ENCODE data around the gene ZDHHC7.
A peak's percentile ranks its signal among the peaks of the same experiment; 100 is the strongest.

Gene ZDHHC7

DNA sequence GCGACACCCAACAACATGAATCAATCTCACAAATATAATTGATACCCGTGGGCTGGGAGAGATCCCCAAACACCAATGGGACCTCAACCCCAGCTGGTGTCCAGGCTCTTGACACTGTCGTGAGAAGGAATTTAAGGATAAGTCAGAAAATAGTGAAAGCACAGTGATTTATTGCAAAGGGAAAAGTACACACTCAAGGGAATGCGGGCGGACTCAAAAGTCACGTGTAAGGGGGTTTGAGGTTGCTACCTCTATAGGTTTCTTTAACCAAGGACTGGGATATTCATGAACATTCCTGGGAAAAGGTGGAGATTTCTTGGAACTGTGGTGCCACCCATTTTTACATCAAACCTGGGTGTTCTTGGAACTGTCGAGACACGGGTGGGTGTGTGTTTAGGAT lies 6.3 kb upstream of the ZDHHC7 start:
- DNase-seq = no peak

DNA sequence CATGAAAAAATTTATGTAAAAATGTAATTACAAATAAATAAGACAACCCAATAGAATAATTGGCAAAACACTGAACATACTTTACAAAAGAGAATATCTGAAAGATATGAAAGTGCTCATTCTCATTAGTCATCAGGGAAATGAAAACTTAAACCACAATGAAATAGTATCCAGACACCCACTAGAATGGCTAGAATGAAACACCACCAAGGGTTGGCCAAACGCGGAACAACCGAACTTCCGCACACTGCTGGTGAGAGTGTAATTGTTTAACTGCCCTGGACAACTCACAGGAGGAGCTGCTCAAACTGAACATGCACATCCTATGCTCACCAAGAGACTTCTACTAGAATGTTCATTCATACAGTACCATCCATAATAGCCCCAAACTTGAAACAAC lies 5.8 kb upstream of the ZDHHC7 start:
- DNase-seq = peak; percentile 29 to 43

DNA sequence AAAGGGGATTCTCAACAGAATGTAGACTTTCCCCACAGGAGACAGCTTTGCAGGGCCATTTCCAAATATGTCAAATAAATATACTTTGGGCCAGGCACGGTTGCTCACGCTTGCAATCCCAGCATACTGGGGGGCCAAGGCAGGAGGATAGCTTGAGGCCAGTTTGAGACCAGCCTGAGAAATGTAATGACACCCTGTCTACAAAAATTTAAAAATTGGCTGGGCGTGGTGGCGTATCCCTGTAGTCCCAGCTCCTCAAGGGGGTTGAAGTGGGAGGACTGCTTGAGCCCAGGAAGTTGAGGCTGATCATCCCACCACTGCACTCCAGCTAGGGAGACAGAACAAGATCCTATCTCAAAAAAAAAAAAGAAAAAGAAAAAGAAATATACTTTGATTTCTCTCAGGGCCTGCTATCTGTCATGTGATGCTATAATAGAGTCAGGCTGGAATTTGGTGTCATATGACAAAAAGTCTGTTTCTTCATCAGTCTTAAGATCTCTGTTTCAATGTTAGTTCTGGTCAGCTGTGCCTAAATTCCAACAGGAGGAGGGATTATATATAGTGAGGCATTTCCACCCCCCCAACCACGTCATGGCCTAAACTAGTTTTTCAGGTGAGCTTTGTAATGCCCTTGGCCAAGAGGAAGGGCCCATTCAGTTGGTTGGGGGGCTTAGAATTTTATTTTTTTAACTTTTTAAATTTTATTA lies 4.3 kb upstream of the ZDHHC7 start:
- no peak for DNase-seq

DNA sequence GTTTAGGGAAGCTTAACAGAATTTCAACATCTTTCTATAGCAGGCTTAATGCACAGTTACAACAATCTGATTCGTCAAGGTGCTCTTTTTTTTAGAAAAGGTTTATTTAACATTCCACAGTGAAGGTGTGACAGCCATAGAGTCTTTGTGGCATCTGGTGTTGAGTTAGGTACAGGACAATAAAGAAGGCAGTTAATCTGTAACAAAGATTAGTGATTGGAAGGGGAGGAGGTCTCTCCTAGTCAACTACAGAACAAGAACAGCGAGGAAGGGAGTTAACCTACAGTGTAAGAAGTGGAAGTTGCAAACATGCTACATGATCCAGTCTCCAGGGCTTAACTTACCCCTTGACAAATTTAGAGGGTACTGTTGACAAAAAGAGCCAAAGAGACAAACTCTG lies 3.0 kb upstream of the ZDHHC7 start:
- DNase-seq = no peak

DNA sequence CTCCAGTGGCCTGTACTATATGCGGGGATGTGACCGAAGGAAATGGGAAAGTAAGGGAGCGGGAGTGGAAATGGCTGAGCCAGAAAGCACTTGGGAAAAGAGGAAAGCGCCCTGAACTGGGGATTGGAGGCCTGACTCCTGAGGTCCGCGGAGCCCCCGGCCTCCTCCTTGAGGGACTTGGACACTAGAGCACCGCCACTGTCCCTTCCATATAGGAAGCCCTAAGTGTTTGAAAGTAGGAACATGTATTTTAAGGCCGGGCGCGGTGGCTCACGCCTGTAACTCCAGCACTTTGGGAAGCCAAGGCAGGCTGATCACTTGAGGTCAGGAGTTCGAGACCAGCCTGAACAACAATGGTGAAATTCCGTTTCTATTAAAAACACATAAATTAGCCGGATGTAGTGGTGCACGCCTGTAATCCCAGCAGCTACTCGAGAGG lies 530 bp upstream of the ZDHHC7 start:
- no peak for DNase-seq

DNA sequence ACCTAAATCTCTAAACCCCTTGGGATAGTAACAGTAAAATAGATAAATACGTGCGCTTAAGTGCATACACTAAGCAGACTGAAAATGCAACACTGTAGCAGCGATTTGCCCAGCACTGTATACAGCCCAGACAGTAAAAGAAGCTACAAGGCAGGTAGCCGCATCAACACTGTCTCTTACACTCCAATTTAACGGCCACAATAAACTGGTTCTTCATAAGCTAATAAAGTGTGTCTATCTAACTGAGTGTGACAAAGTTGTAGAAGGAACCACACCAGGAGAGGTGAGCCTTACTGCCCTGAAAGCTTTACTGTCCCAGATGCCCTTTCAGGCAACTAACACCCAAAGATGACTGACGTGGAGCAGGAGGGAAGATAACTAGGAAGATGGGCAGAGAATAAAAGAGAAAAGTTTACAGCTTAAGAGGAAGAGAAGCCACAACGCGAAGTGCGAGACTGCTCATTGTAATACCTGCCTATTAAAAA lies 847 bp downstream of the ZDHHC7 start:
- no peak for DNase-seq

DNA sequence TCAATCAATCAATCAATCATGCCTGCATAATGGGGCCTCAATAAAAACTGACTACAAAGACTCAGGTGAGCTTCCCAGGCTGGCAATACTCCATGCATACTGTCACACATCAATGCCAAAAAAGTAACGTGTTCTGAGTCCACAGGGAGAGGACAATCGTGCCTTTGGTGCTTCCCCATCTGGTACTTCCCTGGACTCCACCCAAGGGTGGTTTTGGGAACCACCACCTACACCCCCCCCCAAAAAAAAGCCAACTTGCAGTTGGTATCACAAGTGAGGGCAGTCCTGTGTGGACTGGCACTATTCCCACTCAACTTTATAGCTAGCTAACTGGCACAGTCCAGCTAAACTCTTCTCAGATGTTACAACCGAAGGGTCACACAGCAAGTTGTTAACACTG lies 3.1 kb downstream of the ZDHHC7 start:
- DNase-seq = no peak

DNA sequence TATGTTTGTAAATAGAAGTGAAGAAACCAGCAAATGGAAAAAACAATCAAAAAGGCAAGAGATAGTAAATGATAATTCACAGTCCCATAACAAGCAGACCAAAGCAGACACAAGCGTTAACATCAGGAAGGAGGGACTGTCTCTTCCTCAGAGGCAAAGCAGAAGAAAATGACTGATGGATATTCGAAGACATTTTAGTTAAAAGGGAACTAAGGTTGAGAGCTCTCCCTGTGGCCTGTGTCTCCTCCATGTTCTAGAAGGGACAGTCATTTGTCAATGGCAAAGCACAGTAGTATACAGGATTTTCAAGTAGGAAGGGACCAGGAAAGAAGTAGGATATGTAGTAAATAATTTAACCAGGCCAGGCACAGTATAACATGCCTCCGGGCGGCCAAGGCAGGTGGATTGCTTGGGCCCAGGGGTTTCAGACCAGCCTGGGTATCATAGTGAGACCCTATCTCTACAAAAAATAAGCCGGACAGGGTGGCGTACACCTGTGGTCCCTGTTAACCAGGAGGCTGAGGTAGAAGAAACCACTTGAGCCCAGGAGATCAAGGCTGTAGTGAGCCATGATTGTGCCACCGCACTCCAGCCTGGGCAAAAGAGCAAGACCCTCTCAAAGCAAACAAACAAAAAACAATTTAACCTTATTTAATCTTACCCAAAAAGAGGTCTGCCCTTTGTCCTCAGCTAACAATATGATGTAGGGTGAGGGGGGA lies 3.7 kb downstream of the ZDHHC7 start:
- DNase-seq = no peak

DNA sequence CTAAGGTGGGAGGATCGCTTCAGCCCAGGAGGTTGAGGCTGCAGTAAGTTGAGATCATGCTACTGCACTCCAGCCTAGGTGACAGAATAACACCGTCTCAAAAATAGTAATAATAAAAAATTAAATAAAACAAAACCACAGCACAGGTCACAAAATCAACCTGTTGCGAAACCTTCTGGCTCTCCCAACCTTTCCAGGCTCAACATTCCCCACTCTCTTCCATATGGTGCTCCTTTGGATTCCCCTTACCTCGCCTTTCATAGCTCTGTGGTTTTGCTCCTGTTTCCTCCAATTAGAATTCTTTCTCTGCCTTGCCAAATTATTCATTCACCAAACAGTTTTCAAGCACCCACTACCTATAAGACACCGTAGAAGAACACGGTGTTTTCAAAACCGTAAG lies 4.7 kb downstream of the ZDHHC7 start:
- DNase-seq = no peak

DNA sequence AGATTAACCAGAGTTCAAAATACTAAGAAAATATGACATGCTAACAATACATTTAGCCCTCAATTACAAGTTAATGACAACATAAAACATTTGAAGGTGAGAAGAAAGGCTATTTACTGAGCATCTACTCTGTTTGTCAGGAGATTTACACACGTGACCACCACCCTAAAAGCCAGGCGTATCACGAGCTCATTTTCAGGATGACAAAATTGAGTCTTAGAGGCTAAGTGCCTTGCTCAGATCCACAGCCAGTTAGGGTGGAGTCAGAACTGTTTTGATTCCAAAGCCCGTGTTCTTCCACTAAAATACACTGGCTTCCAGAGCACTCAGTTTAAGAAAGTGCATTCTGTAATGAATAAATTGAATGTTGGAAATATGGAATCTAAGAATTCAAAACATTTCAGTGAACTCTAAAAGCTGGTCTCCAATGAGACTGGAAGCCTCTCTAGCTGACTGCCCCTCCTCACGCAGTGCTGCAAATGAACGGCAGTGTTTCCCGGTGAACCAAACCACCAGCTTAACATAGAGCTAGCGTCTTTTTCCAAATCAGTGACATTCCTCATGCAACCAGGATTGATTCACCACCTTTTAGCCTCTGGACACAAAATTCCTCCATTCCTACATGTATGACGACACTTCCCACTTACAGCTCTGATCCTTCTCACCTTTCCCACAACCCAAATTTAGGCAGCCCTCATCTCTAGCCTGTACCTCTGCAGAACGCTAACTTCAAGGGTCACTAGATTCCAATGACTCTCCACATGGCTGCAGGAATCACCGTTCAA lies 5.9 kb downstream of the ZDHHC7 start:
- no peak for DNase-seq

DNA sequence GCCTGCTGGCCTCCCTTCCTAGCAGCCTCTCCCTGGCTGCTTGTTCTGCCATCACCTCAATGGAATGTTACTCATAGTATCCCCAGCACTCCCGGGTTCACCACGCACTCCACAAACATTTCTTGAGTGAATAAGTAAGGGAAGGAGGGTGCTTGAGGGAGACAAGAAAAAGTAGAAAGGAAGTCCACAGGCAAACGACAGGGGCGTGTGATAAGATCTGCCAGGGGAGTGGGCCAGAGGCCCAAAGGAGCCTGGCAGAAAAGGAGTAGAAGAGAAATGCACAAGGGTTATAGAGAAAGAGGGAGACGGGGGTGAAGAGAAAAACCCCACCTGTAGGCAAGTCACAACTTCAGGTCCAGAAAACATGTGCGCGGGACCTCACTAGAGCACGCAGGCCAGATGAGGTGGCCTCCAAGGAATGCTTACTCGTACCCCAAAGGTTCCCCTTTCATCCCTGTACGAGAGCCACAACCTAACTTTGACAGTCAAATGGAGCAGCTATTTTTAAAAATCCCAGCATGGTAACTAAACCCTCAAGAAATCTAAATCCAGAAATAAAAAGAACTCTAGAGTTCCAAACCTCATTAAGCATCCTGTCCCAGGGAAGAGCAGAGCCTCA lies 6.6 kb downstream of the ZDHHC7 start:
- DNase-seq = no peak

DNA sequence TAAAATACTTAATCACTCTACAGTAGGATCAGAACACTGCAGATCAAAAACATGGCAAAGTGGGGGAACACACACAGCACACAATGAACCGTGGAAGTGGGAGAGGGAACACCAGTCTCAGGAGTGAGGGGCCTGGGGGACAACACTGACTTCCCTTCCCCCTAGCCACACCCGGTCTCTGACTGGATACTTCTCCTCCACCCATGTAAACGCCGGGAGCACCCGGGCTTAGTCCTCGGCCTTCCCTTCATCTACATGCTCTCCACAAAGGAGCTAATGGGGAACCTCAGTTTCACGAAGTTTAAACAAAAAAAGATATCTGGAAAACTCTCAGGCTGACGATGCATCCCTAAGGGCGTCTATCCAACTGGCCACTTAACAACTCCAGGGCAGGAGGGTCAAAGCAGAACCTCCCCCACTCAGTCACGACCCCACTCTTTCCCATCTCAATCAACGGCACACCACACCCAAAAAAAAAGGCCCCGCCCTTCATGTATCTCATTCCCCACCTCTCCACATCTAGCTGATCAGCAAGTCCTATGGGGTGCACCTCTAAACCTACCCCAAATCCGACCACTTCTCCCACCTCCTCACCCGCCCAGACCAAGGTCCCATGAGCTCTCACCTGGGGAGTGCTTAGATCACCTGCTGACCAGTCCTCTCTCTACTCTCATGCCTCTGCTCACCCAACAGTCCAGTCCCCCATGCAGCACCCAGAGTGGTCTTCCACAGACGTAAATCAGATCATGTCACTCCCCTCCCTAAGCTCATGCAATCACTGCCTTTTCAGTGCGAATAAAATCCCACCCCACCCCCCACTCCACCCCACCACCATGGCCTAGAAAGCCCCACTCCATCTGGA lies 7.4 kb downstream of the ZDHHC7 start:
- no peak for DNase-seq

DNA sequence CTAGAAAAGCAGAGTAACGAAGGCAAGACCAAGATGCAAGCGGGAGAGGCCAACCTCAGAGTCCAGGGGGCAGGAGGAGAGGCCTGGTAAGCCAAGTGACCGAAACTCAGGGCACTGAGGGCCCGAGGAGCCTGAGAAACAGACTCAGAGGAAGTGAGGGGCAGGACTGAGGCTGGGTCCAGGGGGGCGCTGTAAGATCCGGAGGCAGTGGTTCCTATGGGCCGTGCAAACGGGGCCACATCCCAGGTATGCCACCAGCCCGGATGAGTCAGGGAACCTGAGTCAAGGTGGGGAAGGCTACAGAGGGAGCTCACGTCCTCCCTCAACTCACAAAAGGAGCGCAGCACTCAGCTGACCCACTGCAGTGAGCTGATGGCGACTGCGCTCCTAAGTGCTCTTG lies 8.3 kb downstream of the ZDHHC7 start:
- no peak for DNase-seq

DNA sequence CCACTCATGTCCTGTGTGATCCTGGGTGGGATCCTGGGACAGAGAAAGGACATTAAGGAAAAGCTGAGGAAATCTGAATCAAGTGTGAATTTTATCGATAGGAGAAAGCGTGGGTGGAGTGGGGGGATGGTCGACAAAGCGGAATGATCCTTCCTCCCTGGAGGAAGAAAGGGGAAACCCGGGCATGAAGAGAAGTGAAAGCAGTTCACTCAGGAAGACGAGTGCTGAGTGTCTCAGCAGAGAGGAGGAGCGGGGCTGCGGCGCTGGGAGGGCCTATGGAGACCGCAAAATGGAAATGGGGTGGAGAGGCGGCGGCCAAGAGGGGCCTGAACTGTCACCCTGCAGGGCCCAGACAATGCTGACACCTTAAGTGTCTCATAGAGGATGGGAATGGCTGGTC lies 8.7 kb downstream of the ZDHHC7 start:
- DNase-seq = no peak

DNA sequence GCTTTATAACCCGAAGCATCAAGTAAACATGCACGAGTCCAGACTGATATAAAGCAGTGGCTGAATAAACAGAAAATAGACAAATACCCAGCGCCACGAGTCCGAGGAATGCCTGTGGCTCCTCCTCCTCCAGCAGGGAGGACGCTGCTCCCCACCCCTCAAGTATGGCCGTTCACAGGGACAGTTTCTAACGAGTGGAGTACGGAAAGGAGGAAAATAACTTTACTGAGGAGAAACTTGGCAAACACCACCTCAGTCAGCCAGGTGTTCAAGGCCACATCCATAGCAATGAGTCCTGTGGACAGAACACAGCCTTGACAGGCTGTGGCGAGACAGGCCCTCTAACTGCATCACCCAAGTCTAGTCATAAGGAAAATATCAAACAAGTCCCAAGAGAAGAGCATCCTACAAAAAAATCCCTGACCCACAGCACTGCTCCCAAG lies 9.2 kb downstream of the ZDHHC7 start:
- DNase-seq = no peak

DNA sequence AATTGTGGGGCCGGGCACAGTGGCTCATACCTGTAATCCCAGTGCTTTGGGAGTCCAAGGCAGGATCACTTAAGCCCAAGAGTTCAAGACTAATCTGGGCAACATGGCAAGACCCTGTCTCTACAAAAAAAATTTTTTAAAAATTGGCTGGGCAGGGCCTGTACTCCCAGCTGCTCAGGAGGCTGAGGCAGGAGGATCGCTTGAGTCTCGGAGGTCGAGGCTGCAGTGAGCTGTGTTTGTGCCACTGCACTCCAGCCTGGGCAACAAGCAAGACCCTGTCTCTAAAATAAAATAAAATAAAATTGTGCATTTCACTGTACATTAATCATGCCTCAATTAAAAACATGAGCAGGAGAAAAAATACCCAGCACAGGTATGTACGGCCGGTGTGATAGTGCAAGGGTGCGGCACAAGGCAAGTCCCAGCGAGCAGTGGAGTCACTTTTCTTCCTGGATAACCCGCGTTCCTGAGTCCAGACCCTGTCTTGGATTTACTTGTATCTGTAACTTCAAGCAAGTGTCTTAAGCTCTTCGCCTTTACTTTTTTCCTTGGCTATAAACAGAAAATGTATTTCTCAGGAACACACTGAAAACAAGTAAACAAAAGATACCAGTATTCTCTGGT lies 11.4 kb downstream of the ZDHHC7 start:
- DNase-seq = no peak

DNA sequence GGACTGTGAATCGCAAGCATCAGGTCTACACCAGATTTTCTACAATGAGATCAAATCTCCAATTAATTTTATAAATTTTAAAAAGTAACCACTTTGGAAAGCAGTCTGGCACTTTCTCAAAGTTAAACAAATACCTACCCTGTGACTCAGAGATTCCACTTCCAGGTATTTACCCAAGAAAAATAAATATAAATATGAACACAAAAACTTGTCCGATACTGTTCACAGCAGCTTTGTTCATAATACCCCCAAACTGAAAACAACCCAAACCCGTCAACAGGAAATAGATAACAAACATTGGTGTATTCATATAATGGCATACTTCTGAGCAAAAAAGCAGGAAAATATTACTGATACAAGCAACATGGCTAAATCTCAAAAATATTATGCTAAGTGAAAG lies 12.1 kb downstream of the ZDHHC7 start:
- DNase-seq = no peak

DNA sequence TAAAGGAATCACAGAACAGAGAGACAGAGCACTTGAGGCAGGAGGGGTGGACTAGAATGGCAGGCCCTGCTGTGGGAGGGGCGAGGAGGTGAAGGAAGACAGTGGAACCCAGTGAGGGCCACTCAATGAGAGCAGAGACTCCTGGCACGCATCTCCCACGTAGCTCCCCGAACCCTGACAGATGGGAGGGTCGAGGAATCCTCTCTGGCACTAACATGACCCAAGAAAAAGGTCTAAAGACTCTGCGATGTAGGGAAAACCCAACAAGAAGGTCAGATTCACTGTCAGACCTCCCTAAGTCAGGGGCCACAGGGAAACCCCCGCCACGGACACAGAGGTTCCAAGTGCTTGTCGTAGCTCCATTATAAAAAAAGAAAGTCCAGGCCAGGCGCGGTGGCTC lies 15.0 kb downstream of the ZDHHC7 start:
- no peak for DNase-seq

DNA sequence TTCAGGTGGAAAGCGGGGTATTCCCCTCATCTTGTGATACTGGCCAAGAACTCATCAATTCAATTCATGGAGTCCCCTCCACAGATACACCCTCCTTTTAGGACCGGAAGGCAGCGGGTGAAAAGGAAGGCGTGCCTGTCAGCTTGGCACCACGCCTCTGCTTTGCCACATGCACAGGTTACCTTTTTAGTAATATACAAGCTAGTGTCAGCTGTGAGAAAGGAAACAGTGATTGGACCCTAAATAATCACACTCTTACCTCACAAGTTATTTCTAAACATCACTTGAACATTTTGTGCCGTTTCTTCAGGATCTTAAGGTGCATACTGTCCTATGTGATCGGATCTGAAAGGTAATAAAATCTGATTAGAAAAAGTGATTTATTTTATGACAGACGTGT lies 15.7 kb downstream of the ZDHHC7 start:
- DNase-seq = peak; percentile 23 to 45

DNA sequence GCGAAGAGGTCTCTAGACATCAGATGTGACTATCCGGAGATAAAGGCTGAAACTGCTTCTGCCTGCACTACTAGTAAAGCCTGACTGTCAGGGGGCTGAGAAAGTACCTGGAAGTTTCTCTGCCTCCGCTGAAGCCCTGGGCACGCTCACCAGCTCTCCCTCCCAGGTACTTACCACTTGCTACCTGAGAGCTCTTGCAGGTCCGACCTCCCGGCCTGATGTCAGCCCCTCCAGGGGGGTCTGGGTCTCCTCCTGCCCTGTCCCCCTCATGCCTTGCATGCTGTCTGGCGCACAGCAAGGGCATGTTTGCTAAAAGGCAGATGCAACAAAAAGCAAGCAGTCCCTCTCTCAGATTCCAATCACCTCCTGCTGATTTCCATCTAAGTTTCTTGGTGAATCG lies 17.4 kb downstream of the ZDHHC7 start:
- no peak for DNase-seq

DNA sequence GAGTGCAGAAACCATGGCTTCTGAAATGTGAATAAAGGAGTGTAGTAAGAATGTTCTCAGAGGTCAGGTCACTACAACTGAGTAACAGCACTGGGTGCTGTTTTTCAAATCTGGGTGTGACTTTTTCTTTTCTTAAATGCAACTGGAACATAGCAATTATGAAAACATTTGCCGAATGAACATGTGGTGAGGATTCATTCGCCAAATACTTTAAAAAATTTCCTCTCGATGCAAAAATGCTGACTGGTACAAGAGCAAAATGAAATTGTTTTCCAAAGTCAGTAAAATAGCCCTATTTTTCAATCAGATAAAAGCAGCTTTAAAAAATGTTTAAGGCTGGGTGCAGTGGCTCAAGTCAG lies 18.6 kb downstream of the ZDHHC7 start:
- no peak for DNase-seq

DNA sequence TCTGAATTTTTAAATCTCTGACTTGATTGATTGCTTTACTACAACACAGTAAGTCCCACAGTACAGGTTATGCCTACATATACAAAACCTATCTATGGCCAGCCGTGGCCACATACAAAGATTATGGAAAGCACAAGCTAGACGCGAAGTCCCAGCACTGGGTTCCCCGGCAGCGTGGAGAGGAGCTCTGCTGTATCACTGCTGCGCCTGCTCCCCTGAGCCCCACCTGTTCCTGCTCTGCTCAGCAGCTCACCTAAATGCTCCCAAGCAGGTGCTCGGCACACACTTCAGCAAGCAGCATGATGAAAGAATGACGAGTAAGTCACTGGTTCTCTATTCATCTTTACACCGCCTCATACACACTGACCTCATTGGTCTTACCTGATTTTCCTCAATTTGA lies 20.6 kb downstream of the ZDHHC7 start:
- DNase-seq = no peak
